HG03060 (cell line): ENCODE data around the gene RITA1.
"Not testable (repeated sequence)": the region's sequence is repeated elsewhere in the genome, so short reads cannot be mapped to it uniquely, and the experiment has no call there.

ENCODE experiments used
- ATAC-seq: cut with Tn5 transposase; IDR thresholded peaks from one replicate; pipeline ENCODE4 v1.9.1; 2021; ENCODE audit warnings: low read depth, moderate number of reproducible peaks; ENCODE audit not compliant: unreplicated experiment

The RITA1 gene

DNA sequence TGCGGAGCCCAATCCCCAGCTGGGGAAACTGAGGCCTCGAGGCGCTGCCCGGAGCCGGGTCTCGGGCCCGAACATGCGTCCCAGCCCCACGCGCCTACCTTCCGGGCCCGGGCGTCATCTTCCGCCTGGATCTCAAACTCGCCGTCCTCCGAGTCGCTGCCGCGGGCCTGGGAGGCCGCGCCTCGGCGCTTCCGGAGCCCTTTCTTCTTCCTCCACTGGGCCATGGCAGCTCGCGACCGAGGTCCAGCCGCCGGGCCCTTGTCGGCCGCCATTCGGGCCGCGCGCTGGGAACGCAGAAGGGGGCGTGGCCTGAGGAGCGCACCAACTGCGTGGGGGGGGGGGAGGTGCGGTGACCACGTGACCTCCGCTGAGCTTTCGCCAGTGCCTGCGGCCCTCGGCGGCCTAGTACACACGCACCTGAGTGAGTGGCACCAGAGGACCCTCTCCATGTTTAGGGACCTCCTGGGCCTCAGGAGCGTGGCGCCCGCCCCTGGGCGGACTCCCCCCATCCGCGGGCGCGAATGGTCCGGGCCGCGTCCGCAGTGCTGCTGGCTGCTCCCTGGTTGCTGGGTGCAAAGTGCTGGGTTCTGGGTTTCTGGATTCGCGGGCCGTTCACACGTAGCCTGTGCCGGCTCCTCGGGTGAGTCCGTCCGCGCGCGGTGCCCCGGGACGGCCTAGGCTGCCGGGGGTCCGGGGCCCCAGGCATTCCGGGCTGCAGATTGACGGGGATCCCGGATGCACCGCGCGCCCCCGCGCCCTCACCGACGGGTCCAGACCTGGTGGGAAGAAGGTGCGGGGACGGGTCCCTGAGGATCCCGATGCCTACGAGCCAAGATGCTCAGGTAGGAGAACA, at the start of gene RITA1, which contains the start of gene DDX54:
Gene RITA1, plus strand, starts transcription at position 542 of the 853 bp plus-strand sequence. CDS start 1,026 bp downstream, outside the sequence.
Gene DDX54, minus strand, starts transcription at position 299 of the 853 bp plus-strand sequence. Its CDS starts 27 bp downstream, at position 272.
- no peak for ATAC-seq

- no peak for ATAC-seq
Measured at GRCh38 chr12:113136128-113136989, 49.2 kb upstream of the RITA1 start.

GRCh38 chr12:113136990-113137511, 48.5 kb upstream of the RITA1 start:
- ATAC-seq, result no peak

GRCh38 chr12:113137861-113138783, 47.4 kb upstream of the RITA1 start:
- no peak for ATAC-seq

DNA sequence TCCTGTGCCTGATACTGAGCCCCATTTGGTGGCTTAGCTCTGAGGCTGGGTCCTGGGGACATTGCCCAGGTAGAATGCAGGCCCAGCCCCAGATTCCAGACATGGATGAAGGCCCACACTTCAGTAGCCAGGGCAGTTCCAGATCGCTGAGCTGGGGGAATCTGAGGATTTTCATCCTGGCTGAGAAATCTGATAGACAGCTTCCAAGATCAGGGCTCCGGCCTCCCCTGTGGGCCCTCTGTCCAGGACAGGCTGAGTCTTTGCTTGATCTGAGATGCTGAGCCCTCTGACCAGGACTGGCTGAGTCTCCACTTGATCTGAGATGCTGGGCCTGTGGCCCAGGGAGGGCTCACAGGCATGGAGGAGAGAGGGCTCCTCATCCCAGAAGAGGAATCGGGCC, 46.7 kb upstream of the RITA1 start:
- no peak for ATAC-seq

- no peak for ATAC-seq
Measured at GRCh38 chr12:113140706-113141105, 44.8 kb upstream of the RITA1 start.

DNA sequence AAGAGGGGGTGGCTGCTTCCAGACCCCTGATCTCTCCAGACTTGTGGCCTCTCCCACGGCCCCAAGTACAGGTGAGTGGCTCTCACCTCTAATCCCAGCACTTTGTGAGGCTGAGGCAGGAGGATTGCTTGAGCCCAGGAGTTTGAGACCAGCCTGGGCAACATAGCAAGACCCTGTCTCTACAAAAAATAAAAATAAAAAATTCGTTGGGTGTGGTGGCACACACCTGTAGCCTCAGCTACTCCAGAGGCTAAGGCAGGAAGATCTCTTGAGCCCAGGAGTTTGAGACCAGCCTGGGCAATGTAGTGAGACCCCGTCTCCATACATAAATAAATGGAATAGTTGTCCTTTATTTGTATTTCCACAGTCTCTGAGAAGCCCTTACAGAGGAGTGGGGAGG, 43.8 kb upstream of the RITA1 start:
- ATAC-seq, result not testable (repeated sequence)

DNA sequence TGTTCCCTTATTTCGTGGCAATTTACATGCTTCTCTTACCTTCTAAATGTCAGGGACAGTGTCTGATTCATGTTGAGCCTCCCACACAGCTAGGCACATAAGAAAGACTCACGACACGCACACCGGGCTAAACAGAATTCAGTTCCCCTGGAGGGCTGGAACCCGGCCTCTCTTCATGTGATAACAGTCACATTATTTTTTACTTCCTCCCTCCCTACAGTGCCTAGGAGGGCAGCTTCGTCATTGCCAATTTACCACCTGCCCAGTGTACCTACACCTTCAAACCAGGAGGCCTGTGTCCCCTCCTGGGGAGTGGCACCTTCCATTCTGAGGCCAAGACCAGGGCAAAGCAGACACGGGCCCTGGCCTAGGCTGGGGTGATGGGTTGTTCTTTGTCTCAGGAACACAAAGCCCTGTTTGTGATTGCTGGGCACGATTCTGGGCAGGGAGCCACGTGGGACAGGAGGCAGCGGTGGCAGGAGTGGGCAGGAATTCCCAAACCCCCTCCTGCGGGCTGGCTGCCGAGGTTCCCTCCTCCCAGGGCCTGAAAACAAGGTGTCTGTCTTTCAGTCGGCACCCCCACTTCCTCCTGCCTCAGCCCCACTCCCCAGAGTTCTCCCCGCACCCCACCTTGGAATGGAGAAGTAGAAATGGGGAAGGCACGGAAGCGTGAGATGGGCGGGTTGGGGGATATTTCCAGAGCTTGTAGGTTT, 43.2 kb upstream of the RITA1 start:
- no peak for ATAC-seq

DNA sequence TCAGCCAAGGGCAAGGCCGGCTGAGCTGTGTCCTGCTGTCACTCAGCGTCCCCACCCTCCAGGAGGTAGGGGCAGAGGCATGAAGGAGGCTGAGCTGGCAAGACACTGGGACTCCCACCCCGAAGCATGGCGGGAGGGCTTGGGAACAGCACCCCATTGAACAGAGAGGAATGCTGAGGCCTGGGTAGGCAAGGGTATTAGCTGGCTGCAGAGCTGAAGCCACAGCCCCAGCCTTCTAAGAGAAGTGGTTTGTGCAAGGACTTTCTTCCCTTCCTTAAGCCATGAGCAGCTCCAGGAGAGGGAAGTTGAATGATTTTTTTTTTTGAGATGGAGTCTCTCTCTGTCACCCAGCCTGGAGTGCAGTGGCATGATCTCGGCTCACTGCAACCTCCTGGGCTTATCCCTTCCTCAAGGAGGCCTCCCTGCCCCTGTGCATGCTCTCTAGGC, 42.6 kb upstream of the RITA1 start:
- no peak for ATAC-seq

GRCh38 chr12:113143959-113144358, 41.6 kb upstream of the RITA1 start:
- no peak for ATAC-seq

DNA sequence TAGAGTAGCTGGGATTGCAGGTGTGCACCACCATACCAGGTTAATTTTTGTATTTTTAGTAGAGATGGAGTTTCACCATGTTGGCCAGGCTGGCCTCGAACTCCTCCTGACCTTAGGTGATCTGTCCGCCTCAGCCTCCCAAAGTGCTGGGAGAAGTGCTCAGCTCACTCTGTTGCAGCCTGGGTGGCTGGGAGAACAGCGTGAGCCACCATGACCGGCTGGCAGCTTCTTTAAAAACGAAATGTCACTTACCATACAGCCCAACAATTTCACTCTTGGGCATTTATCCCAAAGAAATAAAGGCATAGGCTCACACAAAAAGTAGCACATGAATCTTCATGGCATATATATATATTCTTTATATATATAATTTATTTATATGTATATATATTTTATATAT, 40.7 kb upstream of the RITA1 start:
- no peak for ATAC-seq

DNA sequence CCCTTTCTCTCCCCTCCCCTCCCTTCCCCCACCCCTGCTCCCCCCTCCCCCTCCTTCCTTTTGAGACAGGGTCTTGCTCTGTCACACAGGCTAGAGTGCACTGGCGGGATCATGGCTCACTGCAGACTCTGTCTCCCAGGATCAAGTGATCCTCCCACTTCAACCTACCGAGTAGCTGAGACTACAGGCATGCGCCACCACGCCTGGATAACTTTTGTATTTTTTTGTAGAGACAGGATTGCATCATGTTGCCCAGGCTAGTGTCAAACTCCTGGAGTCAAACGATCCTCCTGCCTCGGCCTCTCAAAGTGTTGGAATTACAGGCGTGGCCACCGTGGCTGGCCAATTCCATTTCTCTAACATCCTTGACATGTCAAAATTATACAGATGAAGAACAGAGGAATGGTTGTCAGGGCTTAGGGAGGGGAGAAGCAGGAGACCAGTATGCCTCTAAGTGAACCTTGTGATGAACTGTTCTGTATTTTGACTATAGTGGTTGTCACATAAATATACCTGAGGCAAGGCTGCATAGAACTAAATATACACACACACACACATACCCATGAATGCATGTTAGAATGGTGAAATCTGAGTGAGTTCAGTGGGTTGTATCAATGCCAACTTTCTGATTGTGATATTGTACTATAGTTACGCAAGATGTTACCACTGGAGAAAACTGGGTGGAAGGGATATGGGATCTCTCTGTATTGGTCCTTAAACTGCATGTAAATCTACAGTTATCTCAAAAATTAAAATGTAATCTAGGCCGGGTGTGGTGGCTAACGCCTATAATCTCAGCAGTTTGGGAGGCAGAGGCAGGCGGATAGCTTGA, 39.6 kb upstream of the RITA1 start:
- ATAC-seq, result no peak

DNA sequence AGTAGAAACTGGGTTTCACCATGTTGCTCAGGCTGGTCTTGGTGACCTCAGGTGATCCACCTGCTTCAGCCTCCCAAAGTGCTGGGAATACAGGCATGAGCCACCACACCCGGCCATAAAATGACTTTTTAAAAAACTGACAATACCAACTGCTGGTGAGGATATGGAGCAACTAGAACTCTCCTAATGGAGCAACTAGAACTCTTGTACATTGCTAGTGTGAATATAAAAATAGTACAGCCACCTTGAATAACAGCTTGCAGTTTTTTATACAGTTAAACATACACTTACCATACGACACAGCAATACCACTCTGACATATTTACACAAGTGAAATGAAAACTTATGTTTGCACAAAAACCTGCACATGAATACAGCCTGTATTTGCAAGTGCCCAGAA, 38.5 kb upstream of the RITA1 start:
- no peak for ATAC-seq

DNA sequence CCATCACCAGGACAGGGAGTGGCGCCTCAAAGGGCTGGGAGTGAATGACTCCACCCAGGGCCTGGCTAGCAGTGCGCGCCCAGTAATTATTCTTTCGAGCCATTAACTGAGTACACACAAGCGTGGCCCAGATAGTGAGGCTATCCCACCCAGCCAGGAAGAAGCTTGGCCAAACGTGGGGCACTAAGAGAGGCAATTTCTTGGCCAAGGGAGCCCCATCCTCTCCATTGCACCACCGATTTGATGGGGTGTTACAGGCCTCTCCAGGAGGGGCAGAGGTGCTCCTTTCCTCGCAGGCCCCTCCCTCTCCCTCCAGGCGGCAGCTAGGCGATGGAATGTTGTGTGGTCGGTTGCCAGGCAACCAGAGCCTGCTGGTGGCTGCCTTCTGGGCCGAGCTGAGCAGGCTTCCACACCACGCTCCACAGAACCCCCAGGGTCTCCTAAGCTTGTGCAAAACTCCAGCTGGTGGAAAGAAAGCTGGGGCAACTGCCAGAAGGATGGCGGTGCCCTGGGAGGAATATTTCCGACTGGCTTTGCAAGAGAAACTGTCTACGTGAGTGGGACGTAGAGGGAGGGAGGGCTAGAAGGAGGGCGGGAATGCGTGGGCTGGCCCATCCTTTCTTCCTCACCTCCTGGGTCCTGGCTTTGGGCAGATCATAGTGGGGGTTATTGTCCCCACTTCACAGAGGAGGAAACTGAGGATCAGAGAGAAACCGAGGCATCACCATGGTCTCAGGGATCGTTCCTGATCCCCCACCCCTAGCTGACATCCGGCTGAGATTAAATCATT, 36.0 kb upstream of the RITA1 start, which contains the start of gene CFAP73:
Gene CFAP73, plus strand, starts transcription at position 364 of the 790 bp plus-strand sequence. Its CDS starts 134 bp downstream, at position 498.
- no peak for ATAC-seq

GRCh38 chr12:113151655-113152054, 33.9 kb upstream of the RITA1 start:
- ATAC-seq, result no peak

DNA sequence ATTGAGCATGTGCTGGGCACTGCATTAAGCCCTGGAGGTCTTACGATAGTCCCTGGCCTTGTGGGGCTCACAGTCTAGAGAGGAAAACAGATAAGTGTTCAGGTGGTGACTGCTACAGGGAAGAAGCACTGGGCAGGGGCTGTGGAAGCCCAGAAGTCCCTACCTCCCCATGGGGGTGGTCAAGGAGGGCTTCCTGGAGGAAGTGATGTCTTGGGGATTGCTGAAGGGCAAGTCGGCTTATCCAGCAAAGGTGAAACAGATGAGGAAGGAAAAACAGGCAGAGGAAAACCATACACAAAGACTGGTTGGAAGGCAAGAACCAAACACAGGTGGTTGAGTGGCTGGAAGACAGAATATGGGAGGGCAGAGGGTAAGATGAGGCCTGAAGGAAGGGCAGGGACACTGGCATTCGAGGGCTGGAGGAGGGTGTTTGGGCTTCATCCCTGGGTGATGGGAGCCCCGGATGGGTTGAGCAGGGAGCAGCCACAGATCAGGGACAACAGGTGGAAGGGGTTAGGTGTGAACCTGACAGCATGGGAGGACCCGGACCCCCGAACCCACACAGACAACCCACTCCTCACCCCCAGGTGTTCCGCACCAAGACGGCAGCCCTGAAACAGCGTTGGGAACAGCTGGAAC, 33.2 kb upstream of the RITA1 start:
- ATAC-seq, result no peak
